Amniotic stem cell (primary cell): Measurements from ENCODE around the gene FAM193A.
A peak's percentile ranks its signal among the peaks of the same experiment; 100 is the strongest.
"Not testable (repeated sequence)": the region's sequence is repeated elsewhere in the genome, so short reads cannot be mapped to it uniquely, and the experiment has no call there.

ENCODE experiments used
- DNase-seq: peaks from one replicate; lab custom pipeline; 2025; lab: John Stamatoyannopoulos, UW

FAM193A gene

DNA sequence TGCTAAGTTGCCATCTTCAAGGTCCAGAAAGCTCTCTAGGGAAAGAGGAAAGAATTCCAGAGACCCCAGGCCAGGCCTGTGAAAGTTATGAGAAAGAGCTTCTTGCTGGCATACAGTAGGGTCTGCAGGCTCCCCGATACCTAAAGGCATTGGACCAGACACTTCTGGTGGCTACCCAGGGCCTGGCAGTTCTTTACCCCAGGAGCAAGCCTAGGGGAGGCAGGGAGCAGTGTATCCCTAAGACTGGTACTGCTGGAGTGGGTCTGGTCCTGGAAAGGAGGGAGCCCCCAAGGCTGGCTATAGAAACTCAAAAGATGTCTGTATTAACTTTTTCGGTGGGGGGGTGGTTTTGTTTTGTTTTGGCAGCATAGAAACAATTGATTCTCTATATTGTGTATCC, 19.8 kb upstream of the FAM193A start:
- DNase-seq, result no peak

DNA sequence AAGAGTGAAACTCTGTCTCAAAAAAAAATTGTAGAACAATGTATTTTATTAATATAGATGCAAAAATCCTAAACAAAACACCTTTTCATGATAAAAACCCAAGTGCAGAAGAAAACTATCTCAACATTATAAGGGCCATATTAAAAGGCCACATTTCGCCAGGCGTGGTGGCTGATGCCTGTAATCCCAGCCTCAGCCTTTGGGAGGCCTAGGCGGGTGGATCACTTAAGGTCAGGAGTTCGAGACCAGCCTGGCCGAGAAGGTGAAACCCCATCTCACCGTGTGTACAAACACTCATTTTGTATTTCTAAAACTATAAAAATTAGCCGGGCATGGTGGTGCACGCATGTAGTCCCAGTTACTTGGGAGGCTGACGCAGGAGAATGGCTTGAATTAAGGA, 9.9 kb upstream of the FAM193A start:
- DNase-seq, result no peak

DNA sequence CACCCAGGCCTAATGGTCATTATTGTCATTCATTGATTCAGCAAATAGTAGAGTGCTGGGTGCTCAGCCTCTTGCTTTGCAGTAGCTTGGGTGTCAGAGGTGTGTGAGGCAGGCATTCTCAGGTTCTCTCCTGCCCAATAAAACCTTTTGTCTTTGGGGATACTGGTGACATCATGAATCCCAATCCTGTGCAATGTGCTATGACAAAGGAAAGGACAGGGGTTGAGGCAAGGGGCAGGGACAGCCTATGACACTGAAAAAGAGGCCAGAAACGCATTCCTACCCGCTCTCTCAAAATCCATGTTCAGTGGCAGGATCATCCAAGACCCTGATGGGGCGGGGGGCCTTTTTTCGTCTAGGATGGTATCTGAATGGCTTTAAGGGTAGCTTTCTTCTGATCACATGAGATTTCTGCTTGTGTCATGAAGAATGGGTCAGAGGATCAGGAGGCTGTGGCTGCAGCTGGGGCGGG, 1.5 kb upstream of the FAM193A start:
- no peak for DNase-seq

DNA sequence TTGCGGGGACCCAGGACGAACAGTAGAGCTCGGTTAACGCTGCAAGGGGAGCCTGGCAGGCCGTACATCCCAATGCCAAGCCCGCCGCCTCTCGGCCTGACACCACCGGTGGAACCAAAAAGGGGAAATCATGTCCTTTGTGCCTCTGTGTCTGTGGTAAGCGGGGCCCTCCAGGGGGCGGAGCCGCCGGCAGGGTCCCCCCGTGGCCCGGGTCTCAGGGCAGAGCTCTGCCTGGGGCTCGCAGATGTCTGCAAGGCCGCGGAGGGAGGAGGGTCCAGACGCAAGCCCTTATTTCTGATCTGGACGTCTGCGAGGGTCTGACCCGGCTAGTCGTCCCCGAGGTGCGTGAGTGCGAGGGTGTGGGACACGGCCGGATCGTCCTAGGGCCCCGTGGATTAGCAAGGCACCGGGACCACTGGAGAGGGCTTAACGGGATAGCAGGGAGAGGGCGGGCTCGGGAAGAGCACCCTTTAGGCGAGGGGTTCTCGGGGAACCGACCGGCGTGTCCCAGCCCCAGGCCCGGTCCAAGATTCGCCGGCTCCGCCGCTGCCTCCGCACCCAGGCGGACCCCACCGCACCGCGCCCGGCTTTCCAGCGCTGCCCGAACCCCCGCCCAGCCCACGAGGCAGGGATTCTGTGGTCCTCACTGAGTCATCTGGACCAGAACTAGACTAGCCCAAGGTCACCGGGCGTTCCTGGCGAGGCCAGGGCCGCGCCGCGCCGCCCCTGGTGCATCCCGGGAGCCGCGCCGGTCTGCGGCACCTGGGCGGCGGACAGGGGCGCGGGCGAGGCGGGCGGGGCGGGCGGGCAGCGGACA, 863 bp upstream of the FAM193A start:
- no peak for DNase-seq

DNA sequence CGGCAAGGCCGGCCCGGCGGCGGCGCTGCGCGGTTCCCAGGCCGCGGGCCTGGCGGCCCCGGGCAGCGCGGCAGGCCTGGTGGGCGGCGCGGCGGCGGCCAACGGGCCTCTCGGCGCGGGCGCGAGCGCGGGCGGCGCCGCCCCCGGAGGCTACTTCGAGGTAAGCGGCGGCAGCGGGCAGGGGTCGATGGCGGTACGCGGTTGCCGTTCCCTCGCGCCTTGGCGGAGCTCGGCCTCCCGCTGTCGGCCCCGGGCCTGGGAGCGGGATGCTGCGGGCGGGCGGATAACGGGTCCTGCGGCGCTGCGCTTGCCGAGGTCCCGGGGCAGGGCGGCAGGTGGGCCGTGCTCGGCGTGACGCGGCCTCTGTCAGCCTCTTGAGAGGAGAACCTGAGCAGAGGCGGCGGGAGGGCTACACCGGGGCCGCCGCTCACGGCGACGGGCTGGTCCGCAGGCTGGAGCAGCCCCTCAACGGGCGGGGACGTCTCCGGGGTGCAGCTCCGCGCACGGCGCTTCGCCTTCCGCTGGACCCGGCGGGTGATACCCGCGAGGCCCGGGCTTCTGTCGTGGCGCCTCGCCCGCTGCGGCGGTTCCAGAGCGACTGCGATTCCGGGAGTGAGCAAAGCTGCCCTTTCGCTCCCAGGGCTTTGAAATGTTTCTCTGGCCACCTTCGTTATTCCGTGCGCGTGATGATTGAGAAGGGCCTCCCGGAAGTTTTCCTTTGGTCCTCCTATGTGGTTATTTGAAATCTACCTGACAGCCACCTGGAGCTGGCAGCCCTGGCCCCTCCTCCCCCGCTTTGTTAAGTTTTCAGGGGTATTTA, 774 bp downstream of the FAM193A start:
- DNase-seq, result peak; percentile 16

DNA sequence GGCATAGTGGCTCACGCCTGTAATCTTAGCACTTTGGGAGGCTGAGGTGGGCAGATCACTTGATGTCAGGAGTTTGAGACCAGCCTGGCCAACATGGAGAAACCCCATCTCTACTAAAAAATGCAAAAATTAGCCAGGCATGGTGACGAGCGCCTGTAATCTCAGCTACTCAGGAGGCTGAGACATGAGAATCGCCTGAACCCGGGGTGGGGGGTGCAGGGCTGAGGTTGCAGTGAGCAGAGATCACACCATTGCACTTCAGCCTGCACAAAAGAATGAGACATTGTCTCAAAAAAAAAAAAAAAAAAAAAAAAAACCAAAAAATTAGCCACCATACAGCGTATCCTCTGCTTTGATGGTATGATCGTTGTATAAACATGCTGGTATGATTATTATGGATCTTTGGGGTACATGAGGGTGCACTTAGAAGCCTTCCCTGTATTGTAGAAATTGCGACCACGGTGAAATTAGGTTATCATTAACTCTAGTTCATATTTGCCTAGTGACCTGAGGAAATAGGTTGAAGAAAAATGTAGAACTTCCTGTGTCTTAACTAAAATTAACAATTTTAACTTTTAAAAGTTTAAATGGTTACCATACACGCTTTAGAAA, 7.2 kb downstream of the FAM193A start:
- DNase-seq, result not testable (repeated sequence)

DNA sequence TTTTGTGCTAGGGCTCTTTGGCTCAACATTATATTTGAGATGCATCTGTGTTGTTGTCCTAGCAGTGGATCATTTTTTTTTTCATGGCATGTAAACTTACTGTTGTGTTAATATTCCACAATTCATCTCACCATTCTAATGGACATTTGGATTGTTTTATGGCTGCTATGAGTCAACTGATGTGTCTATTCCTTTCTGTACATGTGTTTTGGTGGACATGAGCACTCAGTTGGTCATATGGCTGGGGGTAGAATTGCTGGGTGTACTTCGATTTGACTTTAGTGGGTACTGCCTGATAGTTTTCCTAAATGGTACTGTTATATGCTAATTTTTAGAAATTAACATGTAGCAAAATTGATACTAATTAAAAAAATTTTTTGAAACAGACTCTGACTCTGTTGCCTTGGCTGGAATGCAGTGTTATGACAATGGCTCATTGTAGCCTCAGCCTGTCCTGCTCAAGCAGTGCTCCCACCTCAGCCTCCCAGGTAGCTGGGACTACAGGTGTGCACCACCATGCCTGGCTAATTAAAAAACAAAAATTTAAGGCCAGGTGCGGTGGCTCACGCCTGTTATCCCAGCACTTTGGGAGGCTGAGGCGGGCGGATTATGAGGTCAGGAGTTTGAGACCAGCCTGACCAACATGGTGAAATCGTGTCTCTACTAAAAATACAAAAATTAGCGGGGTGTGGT, 9.0 kb downstream of the FAM193A start:
- DNase-seq, result no peak

DNA sequence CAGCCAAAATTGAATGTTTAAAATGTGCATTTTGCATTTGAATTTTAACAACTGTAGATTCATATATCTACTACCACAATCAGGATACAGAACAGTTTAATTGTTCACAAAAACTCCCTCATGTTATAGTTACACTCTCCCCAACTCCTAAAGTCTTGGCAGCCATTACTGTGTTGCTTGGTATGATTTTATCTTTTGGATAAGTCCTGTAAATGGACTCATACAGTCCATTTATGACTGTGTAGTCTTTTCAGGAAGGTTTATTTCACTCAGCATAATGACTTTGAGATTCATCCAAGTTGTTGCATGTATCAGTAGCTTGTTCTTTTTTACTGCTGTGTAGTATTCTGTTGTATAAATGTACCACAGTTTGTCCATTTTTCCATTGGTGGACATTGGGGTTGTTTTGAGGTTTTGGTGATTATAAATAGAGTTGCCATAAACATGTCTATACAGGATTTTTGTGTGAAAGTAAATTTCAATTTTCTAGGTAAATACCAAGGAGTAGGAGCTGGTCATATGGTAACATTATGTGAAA, 9.9 kb downstream of the FAM193A start:
- no peak for DNase-seq

DNA sequence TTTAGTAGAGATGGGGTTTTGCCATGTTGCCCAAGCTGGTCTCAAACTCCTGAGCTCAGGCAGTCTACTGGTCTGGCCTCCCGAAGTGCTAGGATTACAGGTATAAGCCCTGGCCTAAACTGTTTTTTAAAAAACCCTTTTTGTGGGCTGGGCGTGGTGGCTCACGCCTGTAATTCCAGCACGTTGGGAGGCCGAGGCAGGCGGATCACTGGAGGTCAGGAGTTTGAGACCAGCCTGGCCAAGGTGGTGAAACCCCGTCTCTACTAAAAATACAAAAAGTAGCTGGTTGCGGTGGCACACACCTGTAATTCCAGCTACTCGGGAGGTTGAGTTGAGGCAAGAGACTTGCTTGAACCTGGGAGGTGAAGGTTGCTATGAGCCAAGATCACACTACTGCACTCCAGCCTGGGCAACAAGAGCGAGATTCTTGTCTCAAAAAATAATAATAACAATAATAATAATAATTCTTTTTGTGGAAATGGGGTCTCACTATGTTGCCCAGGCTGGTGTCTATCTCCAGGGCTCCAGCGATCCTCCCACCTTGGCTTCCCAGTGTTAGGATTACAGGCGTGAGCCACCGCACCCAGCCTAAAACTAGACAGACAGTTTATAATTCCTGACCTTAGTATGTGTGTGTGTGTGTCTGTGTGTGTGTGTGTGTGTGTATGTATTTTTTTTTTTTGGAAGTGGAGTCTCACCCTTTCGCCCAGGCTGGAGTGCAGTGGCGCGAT, 10.7 kb downstream of the FAM193A start:
- not testable (repeated sequence) for DNase-seq

DNA sequence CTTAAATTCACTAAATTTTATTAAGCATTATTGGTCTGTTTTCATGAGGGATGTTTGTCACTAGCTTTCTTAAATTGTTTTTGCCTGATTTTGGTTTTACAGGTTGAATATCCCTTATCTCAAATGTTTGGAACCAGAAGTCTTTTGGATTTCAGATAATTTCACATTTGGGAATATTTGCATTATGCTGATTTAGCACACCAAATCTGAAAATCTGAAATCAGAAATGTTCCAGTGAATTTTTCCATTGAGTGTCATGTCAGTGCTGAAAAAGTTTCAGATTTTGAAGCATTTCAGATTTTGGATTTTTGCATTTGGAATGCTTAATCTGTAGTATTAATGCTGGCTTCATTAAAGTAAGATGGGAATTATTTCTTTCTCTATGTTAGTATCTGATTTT, 14.7 kb downstream of the FAM193A start:
- DNase-seq, result no peak

DNA sequence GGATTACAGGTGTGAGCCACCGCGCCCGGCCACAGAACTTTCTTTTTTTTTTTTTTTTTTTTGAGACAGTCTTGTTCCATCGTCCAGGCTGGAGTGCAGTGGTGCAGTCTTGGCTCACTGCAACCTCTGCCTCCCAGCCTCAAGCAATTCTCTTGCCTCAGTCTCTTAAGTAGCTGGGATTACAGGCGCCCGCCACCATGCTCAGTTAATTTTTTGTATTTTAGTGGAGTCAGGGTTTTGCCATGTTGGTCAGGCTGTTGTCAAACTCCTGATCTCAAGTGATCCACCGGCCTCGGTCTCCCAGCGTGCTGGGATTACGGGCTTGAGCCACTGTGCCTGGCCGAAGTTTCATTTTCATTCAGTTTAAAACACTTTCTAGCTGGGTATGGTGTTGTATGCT, 16.4 kb downstream of the FAM193A start:
- DNase-seq, result no peak

DNA sequence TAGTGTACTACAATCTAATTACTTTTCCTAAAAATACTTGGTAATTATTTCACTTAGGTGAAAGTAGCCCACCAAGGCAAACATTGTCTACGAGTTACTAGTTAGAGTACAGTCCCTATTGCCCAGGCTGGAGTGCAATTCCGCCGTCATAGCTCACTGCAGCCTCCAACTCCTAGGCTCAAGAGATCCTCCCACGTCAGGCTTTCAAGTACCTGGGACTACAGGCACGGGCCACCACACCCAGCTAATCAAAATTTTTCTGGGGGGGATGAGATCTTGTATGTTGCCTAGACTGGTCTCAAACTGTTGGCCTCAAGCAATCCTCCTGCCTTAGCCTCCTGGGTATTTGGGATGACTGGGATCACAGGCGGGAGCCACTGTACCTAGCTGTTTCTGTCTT, 21.9 kb downstream of the FAM193A start:
- DNase-seq, result no peak

DNA sequence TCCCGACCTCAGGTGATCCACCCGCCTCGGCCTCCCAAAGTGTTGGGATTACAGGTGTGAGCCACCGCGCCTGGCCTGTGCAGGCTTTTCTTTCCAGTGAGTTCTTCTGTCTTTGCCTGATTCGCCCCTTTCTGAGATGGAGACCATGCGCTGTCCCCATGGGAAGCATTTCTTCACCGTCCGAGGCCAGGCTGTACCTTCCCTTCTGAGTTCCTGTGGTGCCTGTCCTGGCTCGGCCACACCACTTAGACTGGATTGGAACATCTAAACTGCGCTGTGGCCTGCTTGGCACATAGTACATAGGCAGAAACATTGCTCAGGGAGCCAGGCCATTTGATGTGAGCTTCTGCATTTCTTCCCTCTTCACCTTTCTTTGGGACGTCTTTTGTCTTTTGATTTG, 23.7 kb downstream of the FAM193A start:
- no peak for DNase-seq

DNA sequence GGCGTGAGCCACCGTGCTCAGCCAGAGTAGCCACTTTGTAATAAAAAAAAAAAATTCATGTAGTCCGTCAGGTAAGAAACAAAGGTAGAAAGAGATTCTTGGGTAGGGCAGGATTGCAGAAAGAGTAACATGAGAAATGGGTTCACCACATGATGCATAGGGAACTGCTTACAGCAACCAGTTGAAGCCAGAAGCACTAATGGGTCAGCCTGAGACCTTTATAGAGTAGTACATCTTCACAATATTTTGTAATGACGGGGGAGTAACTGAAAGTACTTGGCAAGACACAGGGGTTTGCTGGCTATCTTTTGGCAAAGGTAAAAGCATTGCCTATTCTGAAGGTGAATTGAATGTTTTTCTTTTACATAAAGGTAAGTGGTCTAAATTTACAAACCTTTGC, 29.1 kb downstream of the FAM193A start:
- DNase-seq, result no peak

DNA sequence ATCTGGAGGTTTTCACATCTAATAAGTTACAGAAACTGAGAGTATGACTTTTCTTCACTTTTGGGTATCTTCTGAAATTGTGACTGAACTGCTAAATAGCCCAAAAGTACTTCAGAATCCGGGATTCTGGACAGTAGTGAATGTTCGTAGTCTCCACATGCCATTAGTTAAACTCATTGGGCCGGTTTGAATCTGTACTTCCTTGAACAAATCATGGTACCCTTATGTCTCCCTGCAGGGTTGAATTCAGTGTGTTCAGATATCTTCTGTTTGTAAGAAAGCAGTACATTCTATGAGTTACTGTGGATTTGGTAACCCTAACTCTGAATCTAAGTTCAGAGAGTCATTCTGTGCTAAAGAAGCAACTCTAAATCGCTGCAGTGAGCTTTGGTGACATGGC, 33.6 kb downstream of the FAM193A start:
- DNase-seq, result no peak

DNA sequence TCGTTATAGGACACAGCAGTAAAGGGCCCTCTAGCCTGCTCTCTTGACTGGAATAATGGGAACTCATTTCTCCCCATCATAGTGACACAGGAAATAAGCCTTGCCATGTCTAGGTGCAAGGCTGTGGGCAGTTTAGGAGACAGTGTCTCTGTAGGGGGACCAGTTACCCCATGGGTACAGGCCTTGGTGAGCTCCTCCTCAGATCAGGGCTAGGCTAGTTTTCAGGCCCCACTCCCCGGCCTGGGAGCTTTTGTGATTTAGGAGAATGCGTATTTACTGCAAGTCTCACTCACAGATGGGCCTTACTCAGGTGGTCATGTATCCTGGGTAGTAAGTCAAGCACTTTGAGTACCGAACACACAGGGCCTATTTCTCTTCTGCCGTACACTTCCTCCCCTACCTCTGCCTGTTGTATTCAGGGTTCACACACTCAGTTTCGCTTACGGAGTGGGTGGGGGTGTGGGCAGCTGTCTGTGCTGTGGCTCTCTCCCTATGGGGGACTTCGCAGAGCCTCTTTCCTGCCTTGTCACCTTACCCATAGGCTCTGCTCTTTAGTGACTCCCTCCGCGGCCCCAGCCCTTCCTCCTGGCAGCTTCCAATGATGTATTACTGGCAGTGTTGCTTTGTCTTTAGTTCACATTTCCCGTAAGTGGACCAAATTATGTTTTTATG, 34.2 kb downstream of the FAM193A start:
- no peak for DNase-seq

DNA sequence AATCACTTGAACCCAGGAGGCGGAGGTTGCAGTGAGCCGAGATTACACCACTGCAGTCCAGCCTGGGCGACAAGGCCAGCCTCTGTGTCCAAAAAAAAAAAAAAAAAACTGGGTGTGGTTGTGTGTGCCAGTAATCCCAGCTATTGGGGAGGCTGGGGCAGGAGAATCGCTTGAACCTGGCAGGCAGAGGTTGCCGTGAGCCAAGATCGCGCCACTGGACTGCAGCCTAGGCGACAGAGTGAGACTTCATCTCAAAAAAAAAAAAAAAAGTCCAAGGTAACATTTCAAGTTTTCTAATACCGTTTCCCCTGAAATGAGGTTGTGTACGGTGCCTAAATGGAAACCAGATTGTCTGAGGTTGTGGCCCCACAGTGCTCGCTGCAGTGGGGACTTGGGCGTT, 35.6 kb downstream of the FAM193A start:
- DNase-seq, result no peak

DNA sequence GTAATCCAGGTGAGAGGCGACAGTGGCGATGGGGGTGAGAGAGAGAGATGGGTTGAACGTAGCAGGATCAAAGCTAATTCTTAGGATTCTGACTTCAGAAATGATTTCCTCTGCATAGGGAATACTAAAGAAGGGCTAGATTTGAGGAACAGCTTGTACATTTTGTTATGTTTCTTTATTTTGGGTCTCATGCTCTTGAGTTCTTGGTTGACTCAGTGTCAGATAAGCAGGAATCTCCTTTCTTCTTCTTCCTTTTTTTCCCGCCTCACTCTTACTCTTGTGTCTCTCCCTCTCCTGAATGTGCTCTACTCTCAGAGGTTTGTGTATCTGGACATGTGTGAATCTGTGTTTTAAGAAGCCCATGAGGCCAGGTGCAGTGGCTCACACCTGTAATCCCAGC, 36.4 kb downstream of the FAM193A start:
- no peak for DNase-seq

DNA sequence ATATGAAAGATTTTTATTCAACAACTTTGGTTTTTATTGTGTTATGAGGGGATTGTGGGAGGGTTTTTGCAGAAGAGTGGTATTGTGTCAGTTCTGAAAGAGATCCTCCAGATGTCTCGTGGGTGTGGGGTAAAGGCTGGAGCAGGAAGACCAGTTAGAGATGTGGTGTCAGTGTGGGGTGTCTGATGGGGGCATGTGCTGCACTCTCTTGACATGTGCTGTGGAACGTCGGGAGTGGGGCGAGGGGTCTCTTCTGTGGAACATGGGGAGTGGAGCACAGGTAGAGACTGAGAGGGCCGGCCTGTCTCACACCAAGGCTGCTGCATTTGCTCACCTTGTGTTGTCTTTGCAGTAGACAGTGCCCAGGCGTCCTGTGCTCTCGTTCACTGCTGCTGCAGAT, 37.6 kb downstream of the FAM193A start:
- no peak for DNase-seq

DNA sequence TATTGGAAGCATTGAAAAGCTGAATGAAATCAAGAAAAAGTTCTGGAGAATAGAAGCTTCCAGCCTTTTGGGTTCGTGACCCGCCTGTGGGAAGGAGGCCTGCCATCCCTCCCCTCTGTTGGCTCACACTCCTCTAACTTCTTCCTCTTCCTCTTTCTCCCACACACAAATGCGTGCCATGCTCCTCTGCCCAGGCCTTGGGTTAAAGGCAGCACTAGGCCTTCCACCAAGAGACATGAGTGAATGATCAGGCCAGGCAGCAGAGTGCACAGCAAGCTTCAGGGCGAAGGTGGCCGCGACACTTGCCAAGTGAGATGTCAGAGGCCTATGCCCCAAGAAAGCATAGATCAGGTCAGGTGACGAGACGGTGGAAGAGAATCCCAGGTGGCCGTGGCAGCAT, 38.4 kb downstream of the FAM193A start:
- no peak for DNase-seq

DNA sequence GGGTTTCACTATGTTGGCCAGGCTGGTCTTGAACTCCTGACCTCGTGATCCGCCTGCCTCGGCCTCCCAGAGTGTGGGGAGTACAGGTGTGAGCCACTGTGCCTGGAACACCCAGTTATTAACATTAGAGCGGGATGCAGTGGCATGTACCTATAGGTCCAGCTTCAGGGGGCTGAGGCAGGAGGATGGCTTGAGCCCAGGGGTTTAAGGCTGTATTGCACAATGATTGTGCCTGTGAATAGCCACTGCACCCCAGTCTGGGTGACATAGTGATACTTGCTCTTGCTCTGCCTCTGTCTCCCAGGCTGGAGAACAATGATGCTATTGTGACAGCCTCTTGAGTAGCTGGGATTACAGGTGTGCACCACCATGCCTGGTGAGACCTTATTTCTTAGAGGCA, 39.8 kb downstream of the FAM193A start:
- DNase-seq, result no peak
